GM12878 (cell line): ENCODE measurements around the gene TRUB2. TPM values are rescaled to one million over a fixed set of nuclear protein-coding genes. Genes with fewer than 3 reads are reported as not detected.

Experiments used
- ATAC-seq: fragments of 200-7000 bp; cut with Tn5 transposase; 3 replicates; pipeline ENCODE4 v1.9.1; 2020; ENCODE audit warnings: mild to moderate bottlenecking, moderate library complexity
- BruUV-seq: library from RNA; stranded (reverse); fragments of 400-500 nt; replicated peaks from 2 replicates; lab custom pipeline; 2021; lab: Mats Ljungman, UMichigan
- CTCF ChIA-PET: fragments of 300-600 bp; sonication (Branson Sonifier 250); formaldehyde crosslinking; extraction: SDS; loops from one replicate; lab custom pipeline; 2021; ENCODE audit warnings: inconsistent platforms; lab: Yijun Ruan, JAX
- POLR2A ChIA-PET: fragments of 350-600 bp; formaldehyde crosslinking; extraction: SDS; loops from one replicate; lab custom pipeline; 2021; ENCODE audit warnings: inconsistent platforms; lab: Charles Lee
- RAD21 ChIA-PET: fragments of 300-600 bp; sonication (Branson Sonifier 250); formaldehyde crosslinking; loops from one replicate; lab custom pipeline; 2023; ENCODE audit warnings: antibody characterized with exemption; ENCODE audit not compliant: unreplicated experiment; lab: Charles Lee
- SMC1A ChIA-PET: fragments of 300-600 bp; sonication (Branson Sonifier 250); formaldehyde crosslinking; loops from one replicate; lab custom pipeline; 2023; ENCODE audit not compliant: unreplicated experiment, uncharacterized antibody; lab: Charles Lee
- DNase-seq: peaks from one replicate; pipeline ENCODE4 v3.0.0-alpha.2; 2011; ENCODE audit warnings: low read depth, low spot score
- FAIRE-seq: peaks from 3 replicates; lab custom pipeline; 2011; peaks lifted over from hg19 to GRCh38; lab: Jason Lieb, UNC
- H2AFZ ChIP-seq: 2 replicates; pipeline ENCODE4 v1.6.0; 2011; ENCODE audit warnings: low read depth, low read length, control low read depth; ENCODE audit not compliant: control insufficient read depth
- H3K27ac ChIP-seq: 2 replicates; pipeline ENCODE4 v1.5.1; 2011; ENCODE audit warnings: control low read depth; ENCODE audit not compliant: control insufficient read depth, insufficient read depth
- H3K27me3 ChIP-seq, 2 experiments: replicated peaks in 1 of 2; 2 replicates each; pipeline versions ENCODE4 v1.6.0 to v1.6.1; 2011; ENCODE audit warnings: low read length in 1 of 2; ENCODE audit not compliant: control insufficient read depth in 2 of 2, insufficient read depth in 2 of 2
- H3K36me3 ChIP-seq, 2 experiments: 2 replicates each; pipeline ENCODE4 v1.5.1; 2011; ENCODE audit warnings: low read length in 1 of 2; ENCODE audit not compliant: control insufficient read depth in 2 of 2, insufficient read depth in 2 of 2
- H3K4me1 ChIP-seq: 2 replicates; pipeline ENCODE4 v1.6.1; 2011; ENCODE audit warnings: mild to moderate bottlenecking, low read length, moderate library complexity, mixed read lengths; ENCODE audit not compliant: control insufficient read depth, insufficient read depth
- H3K4me2 ChIP-seq: 2 replicates; pipeline ENCODE4 v1.6.0; 2011; ENCODE audit warnings: control low read depth; ENCODE audit not compliant: control insufficient read depth, insufficient read depth
- H3K4me3 ChIP-seq: fragments of 200-600 bp; sonication (generic); 2 replicates; pipeline ENCODE4 v1.5.1; 2016
- H3K79me2 ChIP-seq: 2 replicates; pipeline ENCODE4 v1.6.0; 2011; ENCODE audit warnings: low read length; ENCODE audit not compliant: control insufficient read depth, insufficient read depth
- H3K9ac ChIP-seq: 2 replicates; pipeline ENCODE4 v1.8.0; 2011; ENCODE audit warnings: low read length, control low read depth, mixed read lengths; ENCODE audit not compliant: control insufficient read depth, insufficient read depth
- H3K9me3 ChIP-seq: replicated peaks from 3 replicates; pipeline ENCODE4 v1.5.1; 2011; ENCODE audit warnings: mild to moderate bottlenecking, low read length; ENCODE audit not compliant: control insufficient read depth, insufficient read depth
- H4K20me1 ChIP-seq: 2 replicates; pipeline ENCODE4 v1.6.0; 2011; ENCODE audit not compliant: control insufficient read depth, insufficient read depth
- CBX5 ChIP-seq: sonication (generic); IDR thresholded peaks from 2 replicates; pipeline ENCODE4 v1.6.1; 2016; ENCODE audit warnings: low read depth, moderate library complexity, mild to moderate bottlenecking, inconsistent platforms
- CREB1 ChIP-seq: IDR thresholded peaks from 2 replicates; pipeline ENCODE4 v1.6.1; 2012; ENCODE audit warnings: low read depth, mild to moderate bottlenecking, inconsistent platforms
- EED ChIP-seq: sonication (generic); IDR thresholded peaks from 2 replicates; pipeline ENCODE4 v1.6.1; 2016; ENCODE audit warnings: antibody characterized with exemption, low read depth
- FOXK2 ChIP-seq: fragments of 450-650 bp; IDR thresholded peaks from 2 replicates; pipeline ENCODE4 v1.6.1; 2017; ENCODE audit warnings: mild to moderate bottlenecking, moderate library complexity
- IKZF1 ChIP-seq: fragments of 450-650 bp; conservative IDR thresholded peaks from 2 replicates; pipeline ENCODE4 v1.6.1; 2017; ENCODE audit warnings: antibody characterized with exemption, mild to moderate bottlenecking
- MTA3 ChIP-seq: IDR thresholded peaks from 2 replicates; pipeline ENCODE4 v1.6.1; 2012; ENCODE audit warnings: low read length, inconsistent platforms, borderline replicate concordance
- NR2C1 ChIP-seq: fragments of 450-650 bp; IDR thresholded peaks from 2 replicates; pipeline ENCODE4 v1.6.1; 2017; ENCODE audit warnings: antibody characterized with exemption, mild to moderate bottlenecking, moderate library complexity
- NRF1 ChIP-seq: conservative IDR thresholded peaks from 2 replicates; pipeline ENCODE4 v1.6.1; 2011; ENCODE audit warnings: mild to moderate bottlenecking, low read depth, low read length, improper control_type of control experiment
- RFX5 ChIP-seq: IDR thresholded peaks from 2 replicates; pipeline ENCODE4 v1.6.1; 2011; ENCODE audit warnings: low read depth, low read length, improper control_type of control experiment
- SMC3 ChIP-seq: IDR thresholded peaks from 2 replicates; pipeline ENCODE4 v1.6.1; 2011; ENCODE audit warnings: low read length, improper control_type of control experiment, borderline replicate concordance
- TBL1XR1 ChIP-seq: IDR thresholded peaks from 2 replicates; pipeline ENCODE4 v1.6.1; 2012; ENCODE audit warnings: low read depth, low read length, improper control_type of control experiment
- ZNF622 ChIP-seq: fragments of 450-650 bp; IDR thresholded peaks from 2 replicates; pipeline ENCODE4 v1.6.1; 2017; ENCODE audit warnings: mild to moderate bottlenecking, inconsistent platforms
- ZSCAN29 ChIP-seq: fragments of 450-650 bp; IDR thresholded peaks from 2 replicates; pipeline ENCODE4 v1.6.1; 2017; ENCODE audit warnings: mild to moderate bottlenecking, moderate library complexity
- WGBS: methylation state at CpG from one replicate; pipeline ENCODE4 v1.1.6; 2016; ENCODE audit warnings: low lambda C conversion rate; ENCODE audit not compliant: insufficient replicate concordance, insufficient coverage; ENCODE audit errors: missing lambda C conversion rate; 5-methylcytosine and 5-hydroxymethylcytosine counted together
- in situ Hi-C: fragments of 300-500 bp; cut with MboI; formaldehyde crosslinking; loops from 9 replicates; pipeline ENCODE4 v1.14.3; 2018; ENCODE audit warnings: mixed read lengths
- intact Hi-C: fragments of 100-400 bp; cut with micrococcal nuclease; formaldehyde crosslinking; loops from one replicate; pipeline ENCODE4 v1.14.2; 2022; ENCODE audit not compliant: unreplicated experiment
- polyA plus RNA-seq, 11 experiments: library from polyadenylated mRNA; depleted of rRNA in 4 of 11; unstranded in 6 of 11; stranded (reverse) in 5 of 11; fragments of >200 nt; fragmentation: Nextera tagmentation in 4 of 11; fragmentation: Illumina TruSeq in 1 of 11; extraction: Ambion mirVana in 4 of 11; extraction: Trizol in 1 of 11; gene quantifications; 1 replicate in 1 of 11; 2 replicates in 10 of 11; pipeline versions ENCODE4 v1.2.1 to v1.2.3, GENCODE V29; 2011 to 2016; ENCODE audit warnings: inconsistent platforms in 2 of 11, missing spikeins in 2 of 11, low read depth in 1 of 11
- total RNA-seq, 4 experiments: library from RNA; depleted of rRNA in 3 of 4; stranded (reverse); fragments of >200 nt in 3 of 4; fragmentation: Illumina TruSeq in 1 of 4; extraction: Trizol in 1 of 4; gene quantifications; 2 replicates each; pipeline versions ENCODE4 v1.2.1 to v1.2.3, GENCODE V29; 2013 to 2021
- TF ChIP-seq, protein P1 (sequence below): fragments of 450-650 bp; conservative IDR thresholded peaks from 2 replicates; pipeline ENCODE4 v1.6.1; 2017; ENCODE audit warnings: mild to moderate bottlenecking, moderate library complexity

The TRUB2 gene
- total and polyA plus RNA-seq, 10 of the 15 experiments (the other 5 are each of a cell fraction or from before 2014, with no cell fraction given) = 2.8 to 70.5 (median 37.2) TPM

DNA sequence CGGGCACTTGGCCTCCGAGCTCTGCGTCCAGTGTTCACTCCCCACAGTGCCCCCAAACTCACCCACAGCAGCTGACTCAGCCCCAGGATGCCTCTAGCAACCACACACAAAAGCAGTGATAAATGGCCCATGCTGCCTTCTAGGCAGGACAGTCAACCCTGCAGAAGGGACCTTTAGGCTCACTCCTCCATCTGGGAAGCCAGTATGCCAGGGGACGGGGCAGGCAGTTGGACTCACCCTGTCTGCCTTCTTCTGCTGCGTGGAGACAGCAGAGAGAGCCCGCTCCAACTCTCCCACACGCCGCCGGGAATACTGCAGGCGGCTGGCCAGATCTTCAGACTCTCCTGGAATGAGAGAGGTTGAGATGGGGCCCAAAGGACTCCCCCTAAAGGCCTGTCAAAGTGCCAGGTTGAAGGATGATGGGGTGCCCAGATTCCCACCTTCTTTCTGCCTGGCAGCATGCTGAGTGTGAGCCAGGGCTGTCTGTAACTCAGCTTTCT lies 56.8 kb downstream of the TRUB2 start:
- 97% methylated on average over 10 of the region's 10 CpGs for WGBS
- POLR2A ChIA-PET = no interaction called here
- RAD21 ChIA-PET = no interaction called here

DNA sequence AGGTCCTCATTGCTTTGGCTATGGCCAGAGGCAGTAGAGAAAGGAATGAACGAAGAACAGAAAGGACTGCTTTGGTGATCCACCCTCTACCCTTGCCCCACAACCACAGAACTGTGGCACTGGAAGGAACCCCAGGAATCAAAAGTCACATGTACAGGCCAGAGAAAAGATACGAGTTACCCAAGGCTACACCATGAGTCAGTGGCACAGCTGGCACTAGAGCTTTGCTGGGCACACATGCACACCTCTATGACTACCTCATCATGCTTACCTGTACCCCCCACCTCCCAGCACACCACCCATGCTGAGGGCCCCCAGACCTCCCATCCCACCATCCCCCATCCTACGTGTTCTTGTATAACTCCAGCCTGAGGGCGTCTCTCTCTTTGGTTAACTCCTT lies 59.6 kb downstream of the TRUB2 start:
- SMC1A ChIA-PET = no interaction called here
- intact Hi-C loops = no loop called here

More for the DNA sequence above, 56.8 kb downstream of the TRUB2 start:
- H3K9me3 ChIP-seq = no peaks in the 10 kb centered on the region
- H2AFZ ChIP-seq = no peak overlapping the region
- H3K4me3 ChIP-seq = no peak overlapping the region
- ChIA-PET SMC1A (no interaction called here), CTCF (interaction anchor here (1.5 kb wide), 1 partner anchor 10 kb away, joined by 4 read pairs; no protein-coding TSS in a partner anchor)
- TF ChIP-seq SMC3 (no peak), TBL1XR1 (no peak), CREB1 (no peak), RFX5 (no peak), FOXK2 (no peak)
- intact Hi-C loops = no loop called here
- no peak overlapping the region for H3K27ac ChIP-seq
- no peak for DNase-seq
- no peaks in the 10 kb centered on the region for H3K27me3 ChIP-seq
- H3K4me1 ChIP-seq = no peaks in the 10 kb centered on the region
- H3K79me2 ChIP-seq = no peaks in the 10 kb centered on the region
- H3K4me2 ChIP-seq = no peak overlapping the region
- no peak overlapping the region for H3K9ac ChIP-seq
- BruUV-seq = no TSS peak
- in situ Hi-C loops = no loop called here
- ATAC-seq = no peak
- H4K20me1 ChIP-seq = no peaks in the 10 kb centered on the region
- peaks cover 0 to 14% of the 10 kb centered on the region in 2 experiments; a peak in 3 of 4 replicates for H3K36me3 ChIP-seq
- FAIRE-seq = no peak

More for the DNA sequence above, 59.6 kb downstream of the TRUB2 start:
- Histone ChIP-seq H3K4me3 (no peak overlapping the region), H3K27me3 (no peaks in the 10 kb centered on the region), H3K27ac (no peak overlapping the region), H2AFZ (no peak overlapping the region), H3K9ac (no peak overlapping the region), H3K36me3 (peaks cover 5 to 8% of the 10 kb centered on the region in 2 experiments), H3K79me2 (no peaks in the 10 kb centered on the region), H3K4me2 (no peak overlapping the region), H3K9me3 (no peaks in the 10 kb centered on the region), H4K20me1 (no peaks in the 10 kb centered on the region), H3K4me1 (no peaks in the 10 kb centered on the region)
- no peak for FAIRE-seq
- in situ Hi-C loops = no loop called here
- DNase-seq = no peak
- ChIA-PET CTCF (interaction anchor here (0.7 to 1.4 kb wide), 2 partner anchors 10 to 30 kb away, joined by 3 to 5 read pairs; no protein-coding TSS in a partner anchor), RAD21 (interaction anchor here (0.6 kb wide), 1 partner anchor 23 kb away, joined by 3 read pairs; no protein-coding TSS in a partner anchor), POLR2A (interaction anchor here (0.5 kb wide), 1 partner anchor 798 kb away, joined by 5 read pairs; no protein-coding TSS in a partner anchor)
- WGBS = 80% methylated on average over 4 of the region's 4 CpGs
- ATAC-seq = no peak
- no peak for TF ChIP-seq IKZF1
- TF ChIP-seq, protein P1, sequence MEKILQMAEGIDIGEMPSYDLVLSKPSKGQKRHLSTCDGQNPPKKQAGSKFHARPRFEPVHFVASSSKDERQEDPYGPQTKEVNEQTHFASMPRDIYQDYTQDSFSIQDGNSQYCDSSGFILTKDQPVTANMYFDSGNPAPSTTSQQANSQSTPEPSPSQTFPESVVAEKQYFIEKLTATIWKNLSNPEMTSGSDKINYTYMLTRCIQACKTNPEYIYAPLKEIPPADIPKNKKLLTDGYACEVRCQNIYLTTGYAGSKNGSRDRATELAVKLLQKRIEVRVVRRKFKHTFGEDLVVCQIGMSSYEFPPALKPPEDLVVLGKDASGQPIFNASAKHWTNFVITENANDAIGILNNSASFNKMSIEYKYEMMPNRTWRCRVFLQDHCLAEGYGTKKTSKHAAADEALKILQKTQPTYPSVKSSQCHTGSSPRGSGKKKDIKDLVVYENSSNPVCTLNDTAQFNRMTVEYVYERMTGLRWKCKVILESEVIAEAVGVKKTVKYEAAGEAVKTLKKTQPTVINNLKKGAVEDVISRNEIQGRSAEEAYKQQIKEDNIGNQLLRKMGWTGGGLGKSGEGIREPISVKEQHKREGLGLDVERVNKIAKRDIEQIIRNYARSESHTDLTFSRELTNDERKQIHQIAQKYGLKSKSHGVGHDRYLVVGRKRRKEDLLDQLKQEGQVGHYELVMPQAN = no peak
- no peak for TF ChIP-seq CREB1
- TF ChIP-seq NRF1 = no peak
- no peak for TF ChIP-seq ZSCAN29
- TF ChIP-seq CBX5 = no peak
- TF ChIP-seq NR2C1 = no peak
- TF ChIP-seq MTA3 = no peak
- TF ChIP-seq EED = no peak
- no peak for TF ChIP-seq ZNF622
- no TSS peak for BruUV-seq
